Stimulated activated CD4-positive, alpha-beta T cell treated with anti-CD3 and anti-CD28 coated beads, Interleukin-2, amount 100 ng/mL, for 4 hours (primary cell): ENCODE results near the gene SYTL2.
A peak's percentile ranks its signal among the peaks of the same experiment; 100 is the strongest.

Experiments used
- DNase-seq: peaks from one replicate; pipeline ENCODE4 v3.0.0-alpha.2; 2020; ENCODE audit warnings: low read depth

Gene SYTL2

GRCh38 chr11:85762226-85762625, 48.7 kb downstream of the SYTL2 start:
- DNase-seq = no peak

GRCh38 chr11:85759915-85760314, 51.0 kb downstream of the SYTL2 start:
- no peak for DNase-seq

- DNase-seq = no peak
Measured at GRCh38 chr11:85758480-85759039, 52.4 kb downstream of the SYTL2 start.

GRCh38 chr11:85758026-85758425, 52.9 kb downstream of the SYTL2 start:
- DNase-seq = no peak

DNA sequence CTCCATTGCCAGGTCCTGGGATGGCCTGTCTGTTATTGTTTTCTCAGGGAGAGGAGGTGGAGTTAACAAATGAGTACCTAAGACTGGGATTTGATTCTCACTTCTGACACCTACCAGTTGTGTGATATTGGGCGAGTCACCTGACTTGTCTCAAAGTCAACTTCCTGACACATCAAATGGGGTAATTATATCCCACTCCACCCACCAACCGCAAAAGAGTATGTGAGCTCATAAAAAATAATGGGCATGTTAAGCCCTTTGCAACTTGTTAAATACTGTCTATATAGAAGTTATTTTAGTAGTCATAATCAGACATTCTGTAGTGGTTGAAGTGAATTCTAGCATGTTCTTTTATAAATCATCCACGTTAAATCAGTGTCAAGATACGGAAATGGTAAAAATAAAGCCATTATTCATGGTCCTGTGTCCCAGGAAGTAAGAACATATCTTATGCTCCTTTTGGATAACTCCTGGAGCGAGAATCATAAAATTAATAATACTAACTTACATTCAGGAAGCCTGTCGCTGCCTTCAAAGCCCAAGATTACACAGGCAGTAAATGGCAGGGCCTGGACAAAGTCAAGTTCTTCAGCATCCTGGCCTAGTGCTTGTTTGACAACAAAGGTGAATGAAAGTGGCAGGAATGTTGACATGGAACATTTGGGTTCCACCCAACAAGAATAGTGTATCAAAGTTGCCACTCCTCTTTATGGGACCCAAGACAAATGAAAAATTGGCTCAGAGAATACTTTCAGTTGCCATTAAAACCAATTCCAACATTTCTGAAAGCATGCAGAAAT, 54.3 kb downstream of the SYTL2 start:
- peak; percentile 49 for DNase-seq

- no peak for DNase-seq
Measured at GRCh38 chr11:85755701-85756100, 55.2 kb downstream of the SYTL2 start.

DNA sequence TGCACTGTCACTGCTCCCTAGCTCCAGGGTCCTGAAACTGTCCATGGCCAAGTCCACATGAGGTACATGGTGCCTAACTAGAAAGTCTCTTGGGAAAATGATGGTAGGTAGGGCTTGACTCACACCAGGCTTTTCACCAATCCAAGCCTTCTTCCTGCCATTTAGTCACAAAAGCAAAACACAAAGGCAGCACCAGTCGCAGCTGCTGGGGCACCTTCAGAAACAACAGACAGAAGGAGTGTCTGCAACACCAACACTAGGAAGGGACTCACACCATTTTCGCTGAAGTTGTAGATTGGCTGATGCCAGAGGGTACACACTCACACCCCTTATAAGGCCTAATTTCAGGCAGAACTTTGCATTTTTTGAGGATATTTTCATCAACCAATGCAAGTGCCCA, 55.7 kb downstream of the SYTL2 start:
- DNase-seq = no peak

DNA sequence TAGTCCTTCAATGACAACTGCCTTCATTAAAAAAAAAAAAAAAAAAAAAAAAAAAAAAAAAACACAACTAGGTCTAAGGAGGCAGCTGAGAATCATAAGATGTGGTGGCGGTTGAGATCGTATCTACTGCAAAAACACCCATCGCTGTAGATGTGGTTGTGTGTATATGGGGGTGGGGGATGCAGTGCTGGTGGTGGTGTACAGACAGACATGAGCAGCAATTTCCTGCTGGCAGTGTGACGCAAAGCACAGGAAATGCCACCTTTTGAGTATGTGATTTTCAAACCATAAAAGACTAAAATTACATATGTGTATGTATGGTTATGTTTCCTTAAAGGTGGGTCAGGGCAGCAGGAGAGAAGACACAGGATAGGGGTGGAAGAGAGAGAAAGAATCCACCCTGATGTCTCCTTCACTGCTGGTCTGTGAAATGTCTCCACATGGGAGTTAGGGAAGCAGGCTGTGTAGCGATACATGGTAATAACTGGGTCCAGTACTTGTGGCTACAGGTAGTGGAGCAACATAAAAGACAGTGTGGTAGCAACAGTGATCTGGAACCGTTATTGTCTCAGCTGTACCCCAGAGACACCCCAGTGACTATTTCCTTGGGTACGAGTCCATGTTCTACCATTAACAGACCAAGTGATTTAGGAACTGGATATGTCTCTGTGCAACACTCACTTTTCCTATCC, 57.9 kb downstream of the SYTL2 start:
- peak; percentile 88 for DNase-seq

DNA sequence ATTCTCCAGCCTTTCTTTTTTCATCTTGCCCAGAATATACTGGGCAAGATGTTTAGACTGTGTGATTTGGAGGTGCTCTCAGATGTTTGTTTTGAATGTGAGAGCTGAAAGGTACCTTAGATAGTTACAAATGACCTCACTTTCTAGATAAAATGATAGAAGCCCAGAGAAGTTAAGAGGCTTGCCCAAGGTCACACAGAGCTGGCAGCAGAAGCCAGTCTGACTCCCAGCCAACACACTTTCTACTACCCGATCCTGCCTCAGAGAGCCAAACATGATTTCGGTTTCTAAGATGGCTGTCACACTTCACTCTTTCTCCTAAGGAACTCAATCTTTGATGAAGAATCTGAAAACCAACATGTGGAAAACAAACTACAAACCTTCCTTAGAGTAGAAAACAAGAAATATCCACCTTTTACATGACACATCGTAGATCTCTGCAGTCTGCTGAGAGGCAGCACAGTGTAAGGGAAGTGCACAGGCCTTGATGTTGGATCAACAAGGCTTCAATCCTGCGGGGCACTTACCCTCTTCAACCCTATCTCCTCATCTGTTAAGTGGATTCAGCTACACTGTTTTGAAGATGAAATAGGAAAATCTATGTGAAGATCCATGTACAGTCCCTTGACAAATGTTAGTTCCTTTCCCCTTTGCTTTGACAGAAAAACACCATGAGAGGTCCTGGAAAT, 58.6 kb downstream of the SYTL2 start:
- DNase-seq = no peak

GRCh38 chr11:85751724-85752123, 59.2 kb downstream of the SYTL2 start:
- no peak for DNase-seq

DNA sequence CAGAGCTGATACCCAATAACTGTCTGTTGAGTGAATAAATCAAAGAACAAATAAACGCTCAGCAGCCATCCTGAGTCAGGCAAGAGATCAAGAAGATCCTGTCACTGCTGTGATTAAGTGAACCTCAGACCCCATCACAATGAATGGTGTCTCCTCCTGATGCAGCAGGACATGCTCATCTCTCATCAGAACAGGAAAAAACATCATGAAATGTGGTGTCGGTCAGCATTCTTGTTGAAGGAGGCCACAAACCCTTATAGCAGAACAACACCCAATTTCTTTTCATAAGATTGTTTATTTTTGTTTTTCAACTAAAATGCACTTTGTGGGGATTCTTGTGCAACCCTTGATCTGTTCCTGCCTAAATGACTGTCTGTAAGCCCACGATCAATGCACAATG, 60.3 kb downstream of the SYTL2 start:
- no peak for DNase-seq

DNA sequence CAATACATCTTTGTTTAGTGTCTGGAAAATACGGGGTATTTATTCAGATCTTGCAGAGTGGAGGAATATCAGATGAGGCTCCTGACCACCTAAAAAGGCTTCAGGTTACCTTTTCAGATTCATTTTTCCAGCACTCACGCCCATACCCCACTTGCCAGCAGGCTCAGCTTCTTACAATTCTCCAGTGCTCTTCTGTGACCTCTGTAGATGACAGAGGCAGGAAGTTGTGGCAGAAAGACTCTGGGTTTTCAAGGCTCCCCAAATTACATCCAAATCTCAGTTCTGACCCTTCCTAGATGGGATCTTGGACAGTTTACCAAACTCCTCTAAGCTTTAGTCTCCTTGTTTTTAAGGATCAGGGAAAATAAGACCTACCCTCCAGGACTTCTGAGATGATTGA, 61.1 kb downstream of the SYTL2 start:
- no peak for DNase-seq

GRCh38 chr11:85749287-85749834, 61.6 kb downstream of the SYTL2 start:
- no peak for DNase-seq

- no peak for DNase-seq
Measured at GRCh38 chr11:85748455-85748891, 62.5 kb downstream of the SYTL2 start.

GRCh38 chr11:85746670-85747069, 64.3 kb downstream of the SYTL2 start:
- DNase-seq = no peak

DNA sequence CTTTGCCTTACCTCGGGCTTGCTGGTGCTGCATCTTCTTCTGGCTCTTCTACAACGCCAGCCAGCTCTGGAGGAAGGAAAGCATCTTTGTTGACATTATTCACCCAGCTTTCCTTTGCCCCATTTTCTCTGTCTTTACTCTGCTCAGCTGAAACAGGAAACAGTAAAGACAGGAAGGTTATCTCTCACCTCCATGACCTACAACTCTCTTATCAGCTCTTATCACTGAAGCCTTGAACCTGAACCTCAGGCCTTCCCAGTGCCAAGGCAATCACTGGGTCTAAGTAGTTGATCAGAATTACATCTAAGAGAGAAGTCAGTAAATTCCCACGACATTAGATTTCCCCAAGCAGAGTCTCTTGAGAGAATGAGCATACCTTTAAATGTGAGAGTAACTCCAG, 65.3 kb downstream of the SYTL2 start:
- DNase-seq = no peak

GRCh38 chr11:85742873-85743275, 68.1 kb downstream of the SYTL2 start:
- DNase-seq = no peak

- no peak for DNase-seq
Measured at GRCh38 chr11:85742348-85742747, 68.6 kb downstream of the SYTL2 start.

DNA sequence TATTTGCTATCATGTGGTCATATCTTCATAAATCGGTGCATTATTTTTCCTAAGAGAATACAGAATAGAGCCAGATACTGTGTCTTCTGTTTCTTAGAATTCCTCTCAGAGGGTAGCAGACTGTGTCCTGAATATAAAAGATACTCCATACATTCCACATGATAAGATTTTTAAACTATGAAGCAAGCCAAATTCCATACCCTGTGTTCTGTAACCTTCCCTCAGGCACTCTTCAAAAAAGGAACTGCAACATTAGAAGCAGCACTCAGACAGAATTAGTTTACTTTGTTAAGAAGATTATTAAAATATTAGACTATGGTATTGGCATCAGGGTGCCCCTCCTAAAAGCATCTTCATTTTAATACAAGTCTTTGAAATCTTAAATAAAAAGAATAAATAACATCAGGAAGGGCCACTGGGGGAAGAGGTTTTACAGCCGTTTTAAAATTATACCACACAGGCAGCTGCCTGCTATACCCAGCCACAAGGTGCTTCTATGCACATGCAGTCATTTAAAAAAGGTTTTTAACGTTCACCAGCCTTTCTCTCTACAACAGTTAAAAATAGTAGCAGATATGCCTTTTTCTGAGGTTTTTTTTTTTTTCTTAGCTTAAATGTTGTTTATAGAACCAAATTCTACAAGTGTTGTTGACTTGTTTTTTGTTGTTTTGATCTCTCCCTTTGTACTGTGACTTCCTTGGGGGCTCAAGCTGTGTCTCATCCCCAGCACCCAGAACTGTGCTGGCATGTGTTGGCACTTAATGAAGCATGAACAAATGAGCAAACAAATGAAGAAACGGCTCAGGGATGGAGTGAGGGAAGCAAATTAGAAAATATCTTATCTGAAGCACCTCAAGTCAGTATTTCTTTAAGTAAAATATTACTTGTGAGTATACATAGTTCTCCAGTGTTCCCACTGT, 70.2 kb downstream of the SYTL2 start:
- DNase-seq = no peak

GRCh38 chr11:85737738-85738137, 73.2 kb downstream of the SYTL2 start:
- DNase-seq = no peak

GRCh38 chr11:85735876-85736460, 75.0 kb downstream of the SYTL2 start:
- DNase-seq = no peak
